GM21360 (cell line): Measurements from ENCODE around the gene ATP2C1.
A peak's percentile ranks its signal among the peaks of the same experiment; 100 is the strongest.
"Not testable (repeated sequence)": the region's sequence is repeated elsewhere in the genome, so short reads cannot be mapped to it uniquely, and the experiment has no call there.

ENCODE experiments used
- ATAC-seq: cut with Tn5 transposase; IDR thresholded peaks from one replicate; pipeline ENCODE4 v1.9.1; 2021; ENCODE audit warnings: mild to moderate bottlenecking, moderate library complexity; ENCODE audit not compliant: unreplicated experiment

The ATP2C1 gene

GRCh38 chr3:130972592-130972991, 78.7 kb downstream of the ATP2C1 start:
- not testable (repeated sequence) for ATAC-seq

GRCh38 chr3:130973406-130973805, 79.5 kb downstream of the ATP2C1 start:
- ATAC-seq, result no peak

- no peak for ATAC-seq
Measured at GRCh38 chr3:130974201-130974600, 80.3 kb downstream of the ATP2C1 start.

- no peak for ATAC-seq
Measured at GRCh38 chr3:130975251-130975650, 81.4 kb downstream of the ATP2C1 start.

GRCh38 chr3:130976706-130977105, 82.8 kb downstream of the ATP2C1 start:
- no peak for ATAC-seq

- ATAC-seq, result no peak
Measured at GRCh38 chr3:130979117-130979516, 85.2 kb downstream of the ATP2C1 start.

- ATAC-seq, result no peak
Measured at GRCh38 chr3:130981469-130981868, 87.6 kb downstream of the ATP2C1 start.

- no peak for ATAC-seq
Measured at GRCh38 chr3:130990282-130990681, 96.4 kb downstream of the ATP2C1 start.

- ATAC-seq, result no peak
Measured at GRCh38 chr3:130991126-130991525, 97.2 kb downstream of the ATP2C1 start.

- ATAC-seq, result no peak
Measured at GRCh38 chr3:130992344-130992743, 98.5 kb downstream of the ATP2C1 start.

GRCh38 chr3:130997289-130997688, 103.4 kb downstream of the ATP2C1 start:
- ATAC-seq, result no peak

- no peak for ATAC-seq
Measured at GRCh38 chr3:131001071-131001470, 107.2 kb downstream of the ATP2C1 start.

- ATAC-seq, result no peak
Measured at GRCh38 chr3:131004603-131005002, 110.7 kb downstream of the ATP2C1 start.

GRCh38 chr3:131007256-131007655, 113.4 kb downstream of the ATP2C1 start:
- ATAC-seq, result no peak

GRCh38 chr3:131007782-131008181, 113.9 kb downstream of the ATP2C1 start:
- no peak for ATAC-seq

GRCh38 chr3:131008326-131008725, 114.4 kb downstream of the ATP2C1 start:
- ATAC-seq, result no peak

GRCh38 chr3:131009698-131010097, 115.8 kb downstream of the ATP2C1 start:
- ATAC-seq, result no peak

GRCh38 chr3:131018970-131019369, 125.1 kb downstream of the ATP2C1 start:
- no peak for ATAC-seq

GRCh38 chr3:131020122-131020693, 126.3 kb downstream of the ATP2C1 start:
- ATAC-seq, result no peak

GRCh38 chr3:131025539-131025938, 131.7 kb downstream of the ATP2C1 start:
- no peak for ATAC-seq

- ATAC-seq, result peak; percentile 97
Measured at GRCh38 chr3:131026321-131027151, 132.7 kb downstream of the ATP2C1 start, which contains the start of the genes ASTE1 and NEK11. ASTE1 (minus strand) TSS chr3:131026825; CDS start chr3:131025306, 1,519 bp downstream. NEK11 (plus strand) TSS chr3:131026877; CDS start chr3:131029709, 2,832 bp downstream.

- ATAC-seq, result no peak
Measured at GRCh38 chr3:131028844-131029243, 135.0 kb downstream of the ATP2C1 start.
